SK-N-SH treated with all-trans-retinoic acid at 6 μM for 48 hours (cell line): ENCODE measurements around the gene CSNK1G3.

Experiments used
- ATAC-seq: fragments of 200-7000 bp; cut with Tn5 transposase; 3 replicates; pipeline ENCODE4 v1.9.1; 2020; ENCODE audit warnings: mild to moderate bottlenecking, moderate library complexity
- ARNTL ChIP-seq: fragments of 450-650 bp; formaldehyde crosslinking; IDR thresholded peaks from 2 replicates; pipeline ENCODE4 v1.5.0; 2020; ENCODE audit warnings: low read depth, mild to moderate bottlenecking, moderate library complexity, borderline replicate concordance
- BACH2 ChIP-seq: fragments of 250-450 bp; sonication (Bioruptor Pico); IDR thresholded peaks from 2 replicates; pipeline ENCODE4 v1.9.0; 2021; ENCODE audit warnings: mild to moderate bottlenecking, borderline replicate concordance
- CREB5 ChIP-seq: fragments of 250-450 bp; sonication (Bioruptor Pico); IDR thresholded peaks from 2 replicates; pipeline ENCODE4 v1.5.1; 2020; ENCODE audit warnings: low read depth, mild to moderate bottlenecking, moderate library complexity
- CSDC2 ChIP-seq: fragments of 250-450 bp; sonication (Bioruptor Pico); IDR thresholded peaks from 2 replicates; pipeline ENCODE4 v1.5.0; 2020; ENCODE audit warnings: mild to moderate bottlenecking, moderate library complexity
- CSRNP3 ChIP-seq: fragments of 250-450 bp; sonication (Bioruptor Pico); IDR thresholded peaks from 2 replicates; pipeline ENCODE4 v1.5.1; 2021; ENCODE audit warnings: mild to moderate bottlenecking, moderate library complexity
- ESRRG ChIP-seq: fragments of 250-450 bp; sonication (Bioruptor Pico); IDR thresholded peaks from 2 replicates; pipeline ENCODE4 v1.6.1; 2021; ENCODE audit warnings: mild to moderate bottlenecking
- GLIS3 ChIP-seq: fragments of 250-450 bp; sonication (Bioruptor Pico); IDR thresholded peaks from 2 replicates; pipeline ENCODE4 v1.5.0; 2020; ENCODE audit warnings: mild to moderate bottlenecking, moderate library complexity
- ISL1 ChIP-seq: fragments of 250-450 bp; sonication (Bioruptor Pico); IDR thresholded peaks from 2 replicates; pipeline ENCODE4 v2.1.2; 2022; ENCODE audit warnings: mild to moderate bottlenecking, moderate library complexity
- OSR1 ChIP-seq: fragments of 250-450 bp; sonication (Bioruptor Pico); IDR thresholded peaks from 2 replicates; pipeline ENCODE4 v1.8.0; 2022; ENCODE audit warnings: moderate library complexity, mild to moderate bottlenecking, inconsistent platforms
- PATZ1 ChIP-seq: fragments of 250-450 bp; sonication (Bioruptor Pico); IDR thresholded peaks from 2 replicates; pipeline ENCODE4 v1.8.0; 2020; ENCODE audit warnings: mild to moderate bottlenecking, moderate library complexity, borderline replicate concordance
- POU6F1 ChIP-seq: fragments of 250-450 bp; sonication (Bioruptor Pico); IDR thresholded peaks from 2 replicates; pipeline ENCODE4 v1.8.0; 2021; ENCODE audit warnings: low read depth, mild to moderate bottlenecking, moderate library complexity, borderline replicate concordance
- PPARA ChIP-seq: fragments of 250-450 bp; sonication (Bioruptor Pico); IDR thresholded peaks from 2 replicates; pipeline ENCODE4 v1.5.0; 2020; ENCODE audit warnings: mild to moderate bottlenecking, borderline replicate concordance
- RARB ChIP-seq: fragments of 250-450 bp; sonication (Bioruptor Pico); IDR thresholded peaks from 2 replicates; pipeline ENCODE4 v1.8.0; 2021; ENCODE audit warnings: mild to moderate bottlenecking, moderate library complexity
- SNAI2 ChIP-seq: fragments of 250-450 bp; sonication (Bioruptor Pico); IDR thresholded peaks from 2 replicates; pipeline ENCODE4 v1.5.0; 2020; ENCODE audit warnings: mild to moderate bottlenecking, moderate library complexity
- TOX ChIP-seq: fragments of 250-450 bp; sonication (Bioruptor Pico); IDR thresholded peaks from 2 replicates; pipeline ENCODE4 v1.8.0; 2021; ENCODE audit warnings: mild to moderate bottlenecking, moderate library complexity, borderline replicate concordance
- TSHZ2 ChIP-seq: fragments of 250-450 bp; sonication (Bioruptor Pico); IDR thresholded peaks from 2 replicates; pipeline ENCODE4 v1.5.0; 2020; ENCODE audit warnings: mild to moderate bottlenecking, moderate library complexity
- ZC3H10 ChIP-seq: fragments of 250-450 bp; sonication (Bioruptor Pico); IDR thresholded peaks from 2 replicates; pipeline ENCODE4 v1.5.1; 2021; ENCODE audit warnings: mild to moderate bottlenecking, moderate library complexity
- ZFP3 ChIP-seq: fragments of 250-450 bp; sonication (Bioruptor Pico); IDR thresholded peaks from 2 replicates; pipeline ENCODE4 v1.5.0; 2020; ENCODE audit warnings: mild to moderate bottlenecking, moderate library complexity
- ZFP30 ChIP-seq: fragments of 450-650 bp; formaldehyde crosslinking; IDR thresholded peaks from 2 replicates; pipeline ENCODE4 v1.5.0; 2022; ENCODE audit warnings: mild to moderate bottlenecking, moderate library complexity
- ZNF565 ChIP-seq: fragments of 450-650 bp; formaldehyde crosslinking; conservative IDR thresholded peaks from 2 replicates; pipeline ENCODE4 v1.5.0; 2020; ENCODE audit warnings: low read depth, mild to moderate bottlenecking, moderate library complexity
- ZNF70 ChIP-seq: fragments of 450-650 bp; formaldehyde crosslinking; IDR thresholded peaks from 2 replicates; pipeline ENCODE4 v1.5.0; 2020; ENCODE audit warnings: mild to moderate bottlenecking, moderate library complexity
- ZNF8 ChIP-seq: fragments of 450-650 bp; formaldehyde crosslinking; IDR thresholded peaks from 2 replicates; pipeline ENCODE4 v1.5.0; 2020; ENCODE audit warnings: mild to moderate bottlenecking, moderate library complexity

The CSNK1G3 gene

GRCh38 chr5:123503299-123503698 lies 8.7 kb upstream of the CSNK1G3 start:
- TF ChIP-seq PATZ1 (CRISPR knock-in tag) (no peak), TOX (no peak), TSHZ2 (CRISPR knock-in tag) (no peak), ZNF8 (CRISPR knock-in tag) (no peak), ISL1 (CRISPR knock-in tag) (no peak), CREB5 (CRISPR knock-in tag) (no peak), CSRNP3 (no peak), ZFP3 (CRISPR knock-in tag) (no peak), GLIS3 (CRISPR knock-in tag) (no peak), ZFP30 (CRISPR knock-in tag) (no peak), OSR1 (no peak), POU6F1 (CRISPR knock-in tag) (no peak), ZC3H10 (CRISPR knock-in tag) (no peak), ZNF565 (CRISPR knock-in tag) (no peak), RARB (CRISPR knock-in tag) (no peak), BACH2 (CRISPR knock-in tag) (no peak), ZNF70 (CRISPR knock-in tag) (no peak), ESRRG (CRISPR knock-in tag) (no peak)
- ATAC-seq, result no peak

- ATAC-seq, result no peak
- no peak for TF ChIP-seq TOX
- TF ChIP-seq ZC3H10 (CRISPR knock-in tag), result no peak
- no peak for TF ChIP-seq ARNTL (CRISPR knock-in tag)
- no peak for TF ChIP-seq PATZ1 (CRISPR knock-in tag)
- no peak for TF ChIP-seq GLIS3 (CRISPR knock-in tag)
- TF ChIP-seq ZNF565 (CRISPR knock-in tag), result no peak
- TF ChIP-seq TSHZ2 (CRISPR knock-in tag), result no peak
- TF ChIP-seq CSDC2 (CRISPR knock-in tag), result no peak
- TF ChIP-seq CSRNP3, result no peak
- TF ChIP-seq ZFP30 (CRISPR knock-in tag), result no peak
- TF ChIP-seq ZNF70 (CRISPR knock-in tag), result no peak
- no peak for TF ChIP-seq ZFP3 (CRISPR knock-in tag)
- no peak for TF ChIP-seq SNAI2 (CRISPR knock-in tag)
- no peak for TF ChIP-seq ISL1 (CRISPR knock-in tag)
- TF ChIP-seq RARB (CRISPR knock-in tag), result no peak
- no peak for TF ChIP-seq CREB5 (CRISPR knock-in tag)
- no peak for TF ChIP-seq BACH2 (CRISPR knock-in tag)
- TF ChIP-seq PPARA (CRISPR knock-in tag), result no peak
Observed at GRCh38 chr5:123505633-123506032, 6.3 kb upstream of the CSNK1G3 start.
